DMS53 treated with DMSO at 0.1 percent for 48 hours (cell line): ENCODE results near the gene ARL3.
"Not testable (repeated sequence)": the region's sequence is repeated elsewhere in the genome, so short reads cannot be mapped to it uniquely, and the experiment has no call there.

Experiments
- DNase-seq: peaks from one replicate; lab custom pipeline; 2025; ENCODE audit not compliant: unreplicated experiment; lab: John Stamatoyannopoulos, UW

ARL3 gene

GRCh38 chr10:102738692-102739121 is 24.5 kb upstream of the ARL3 start:
- DNase-seq: no peak

DNA sequence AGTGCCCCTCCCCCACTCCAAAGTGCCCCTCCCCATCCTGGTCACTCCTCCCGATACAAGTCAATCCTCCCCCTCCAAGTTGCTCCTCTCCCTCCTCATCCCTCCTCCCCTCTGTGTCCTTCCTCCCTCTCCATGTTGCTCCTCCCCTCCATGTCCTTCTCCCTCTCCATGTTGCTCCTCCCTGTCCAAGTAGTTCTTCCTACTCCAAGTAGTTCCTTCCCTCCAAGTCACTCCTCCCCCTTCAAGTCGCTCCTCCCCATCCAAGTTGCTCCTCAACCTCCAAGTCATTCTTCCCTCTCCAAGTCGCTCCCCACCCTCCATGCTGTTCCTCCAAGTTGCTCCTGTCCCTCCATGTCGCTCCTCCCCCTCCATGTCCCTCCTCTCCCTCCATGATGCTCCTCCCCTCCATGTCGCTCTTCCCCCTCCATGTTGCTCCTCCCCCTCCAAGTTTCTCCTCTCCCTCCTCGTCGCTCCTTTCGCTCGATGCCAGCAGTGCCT is 20.9 kb upstream of the ARL3 start:
- no peak for DNase-seq

DNA sequence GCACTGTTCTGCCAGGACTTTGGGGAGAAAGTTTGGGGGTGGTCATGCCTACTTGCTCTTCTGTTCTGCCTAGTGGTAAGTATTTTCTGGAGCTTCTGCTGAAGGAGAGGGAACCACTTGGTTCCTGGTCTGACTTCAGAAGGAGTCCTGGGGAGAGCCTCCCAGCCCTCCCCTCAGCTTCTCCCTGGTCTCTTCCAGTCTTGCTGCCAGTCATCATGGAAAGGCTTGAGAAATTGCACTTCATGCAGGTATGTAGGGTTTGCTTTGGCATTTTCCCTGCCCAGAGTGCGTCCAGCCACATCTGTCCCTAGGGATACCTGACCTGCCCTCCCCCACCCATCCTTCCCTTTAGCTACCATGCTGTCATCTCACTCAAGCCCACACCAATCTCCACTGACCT is 18.5 kb upstream of the ARL3 start:
- no peak for DNase-seq

GRCh38 chr10:102731222-102731800 is 17.1 kb upstream of the ARL3 start:
- no peak for DNase-seq

- DNase-seq: peak; percentile 77
Observed at GRCh38 chr10:102729029-102730026, 15.1 kb upstream of the ARL3 start.

GRCh38 chr10:102727037-102727818 is 13.0 kb upstream of the ARL3 start:
- DNase-seq: no peak

GRCh38 chr10:102726274-102726673 is 12.1 kb upstream of the ARL3 start:
- DNase-seq: no peak

GRCh38 chr10:102723989-102724388 is 9.8 kb upstream of the ARL3 start:
- no peak for DNase-seq

GRCh38 chr10:102721954-102722353 is 7.8 kb upstream of the ARL3 start:
- no peak for DNase-seq

GRCh38 chr10:102720775-102721301 is 6.6 kb upstream of the ARL3 start:
- no peak for DNase-seq

- no peak for DNase-seq
Observed at GRCh38 chr10:102720337-102720736, 6.1 kb upstream of the ARL3 start.

- no peak for DNase-seq
Observed at GRCh38 chr10:102718220-102718619, 4.0 kb upstream of the ARL3 start.

GRCh38 chr10:102716900-102717565 is 2.8 kb upstream of the ARL3 start:
- DNase-seq: not testable (repeated sequence)

- DNase-seq: no peak
Observed at GRCh38 chr10:102715880-102716279, 1.7 kb upstream of the ARL3 start.

DNA sequence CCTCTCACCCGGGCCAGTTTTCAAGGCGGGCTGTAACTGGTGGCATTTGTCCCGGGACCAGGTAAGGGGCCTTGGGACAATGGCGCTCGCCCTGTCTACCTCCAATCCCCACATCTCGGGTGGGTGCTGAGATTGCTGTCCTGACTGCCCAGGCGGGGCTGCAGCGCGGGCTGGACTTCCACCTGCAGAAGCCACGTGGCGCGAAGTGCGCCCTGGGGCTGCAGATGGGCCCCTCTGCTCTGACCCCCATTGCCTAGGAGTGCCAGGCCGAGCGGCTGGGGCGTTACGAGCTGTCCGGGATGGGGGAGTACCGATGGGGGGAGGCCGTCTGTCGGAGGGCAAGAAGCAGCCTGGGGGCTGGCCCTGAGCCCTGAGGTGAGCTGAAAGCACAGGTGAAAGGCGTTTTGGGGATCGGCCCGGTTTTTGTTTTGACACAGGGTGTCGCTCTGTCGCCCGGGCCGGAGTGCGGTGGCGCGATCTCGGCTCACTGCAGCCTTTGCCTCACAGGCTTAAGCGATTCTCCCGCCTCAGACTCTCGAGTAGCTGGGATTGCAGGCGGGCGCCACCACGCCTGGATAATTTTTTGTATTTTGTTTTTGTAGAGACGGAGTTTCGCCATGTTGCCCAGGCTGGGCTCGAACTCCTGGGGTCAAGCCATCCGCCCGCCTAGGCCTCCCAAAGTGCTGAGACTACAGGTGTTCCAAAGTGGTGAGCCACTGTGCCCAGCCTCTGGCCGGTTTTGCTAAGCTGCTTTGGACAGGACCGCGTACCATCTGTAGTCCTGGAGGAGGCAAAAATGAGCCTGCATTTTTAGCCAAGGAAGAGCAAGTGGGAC is 641 bp upstream of the ARL3 start, which contains the start of gene SFXN2:
TSS of gene SFXN2 (plus strand) at position 16 of the 835 bp plus-strand sequence. CDS start 12,001 bp downstream, outside the sequence.
- peak; percentile 29 for DNase-seq

- no peak for DNase-seq
Observed at GRCh38 chr10:102713539-102713813, 721 bp downstream of the ARL3 start.

DNA sequence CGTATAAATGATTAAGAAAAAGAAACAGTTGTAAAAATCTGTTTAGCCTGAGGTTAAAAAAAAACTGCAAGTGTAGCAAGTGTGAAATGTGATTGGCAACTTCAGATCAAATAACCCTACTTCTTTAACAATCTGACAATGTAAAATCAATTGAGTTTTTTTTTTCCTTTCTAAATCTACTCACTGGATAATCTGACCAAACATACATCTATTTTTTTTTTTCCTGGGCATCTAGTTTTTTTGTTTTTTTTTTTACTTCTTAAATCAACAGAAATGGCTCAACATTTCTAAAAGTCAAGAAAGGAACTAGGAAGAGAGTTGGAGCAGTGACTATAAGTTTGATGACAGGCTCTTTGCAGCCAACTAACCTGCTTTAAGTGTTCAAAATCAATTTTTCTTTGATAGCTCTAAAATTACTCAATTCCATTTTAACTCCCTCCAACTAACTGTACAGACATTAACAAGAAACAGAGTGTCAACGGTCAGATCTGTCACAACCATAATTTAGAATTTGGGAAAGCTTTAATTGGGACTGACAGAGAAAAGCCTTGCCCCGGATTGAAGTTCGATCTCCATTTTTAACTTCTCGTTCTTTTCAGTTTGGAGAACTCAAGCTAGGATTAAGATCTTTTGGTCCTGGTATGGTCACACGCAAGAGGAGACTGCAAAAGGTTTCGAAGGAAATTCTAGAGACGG is 1.2 kb downstream of the ARL3 start:
- DNase-seq: no peak

GRCh38 chr10:102712089-102712488 is 2.1 kb downstream of the ARL3 start:
- DNase-seq: no peak

DNA sequence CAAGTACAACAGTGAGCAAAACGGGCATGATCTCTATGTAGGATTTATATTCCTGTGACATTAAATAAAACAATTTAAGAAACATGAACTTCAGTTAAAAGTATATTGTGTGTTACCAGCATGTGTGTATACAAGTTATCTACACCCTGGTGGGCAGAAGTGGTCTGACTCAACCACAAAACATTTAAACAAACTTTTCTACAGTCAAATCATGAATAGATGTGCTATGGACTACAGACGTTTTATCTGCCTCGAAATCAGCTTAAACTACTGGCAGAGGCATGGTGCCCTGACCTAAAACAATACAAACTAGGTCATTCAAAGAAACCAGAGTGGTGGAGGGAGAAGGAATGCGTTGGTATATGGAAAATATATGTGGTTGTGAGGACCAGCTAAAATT is 3.6 kb downstream of the ARL3 start:
- DNase-seq: no peak
